Tibial nerve (tissue), 4 donors: ENCODE results near the gene RGS3. TPM values are rescaled to one million over a fixed set of nuclear protein-coding genes. Genes with fewer than 3 reads are reported as not detected.

Source experiments
- DNase-seq, 2 donors: peaks; one replicate each; pipeline ENCODE4 v3.0.0-alpha.2; 2019; ENCODE audit warnings: low spot score in 2 of 2
- H3K27ac ChIP-seq, 4 donors: fragments of 200-600 bp; sonication (generic) in 3 of 4; one replicate each; pipeline ENCODE4 v1.5.1; 2017 to 2019; ENCODE audit warnings: mild to moderate bottlenecking in 1 of 4
- H3K27me3 ChIP-seq, 2 donors: fragments of 200-600 bp; sonication (generic) in 1 of 2; one replicate each; pipeline versions ENCODE4 v1.5.1 to v1.6.0; 2017 to 2019
- H3K36me3 ChIP-seq, 3 donors: fragments of 200-600 bp; sonication (generic); one replicate each; pipeline ENCODE4 v1.5.1; 2018 to 2019
- H3K4me1 ChIP-seq, 4 donors: fragments of 200-600 bp; sonication (generic) in 3 of 4; one replicate each; pipeline ENCODE4 v1.5.1; 2017 to 2019
- H3K4me3 ChIP-seq, 4 donors: fragments of 200-600 bp; sonication (generic) in 3 of 4; one replicate each; pipeline ENCODE4 v1.5.1; 2017 to 2019; ENCODE audit warnings: mild to moderate bottlenecking in 1 of 4, moderate library complexity in 1 of 4
- H3K9me3 ChIP-seq, 4 donors: fragments of 200-600 bp; sonication (generic) in 3 of 4; one replicate each; pipeline ENCODE4 v1.5.1; 2017 to 2019
- CTCF ChIP-seq, 5 experiments: fragments of 200-600 bp in 3 of 5; fragments of 450-650 bp in 2 of 5; sonication (generic) in 3 of 5; IDR thresholded peaks; one replicate each; pipeline ENCODE4 v1.5.1; 2016 to 2019; ENCODE audit warnings: antibody characterized with exemption in 5 of 5, mild to moderate bottlenecking in 3 of 5, moderate library complexity in 2 of 5
- EP300 ChIP-seq, 2 donors: sonication (generic); formaldehyde crosslinking; IDR thresholded peaks; one replicate each; pipeline ENCODE4 v1.6.1; 2017; ENCODE audit warnings: antibody characterized with exemption in 2 of 2, mild to moderate bottlenecking in 1 of 2
- POLR2A ChIP-seq, 2 donors: fragments of 450-650 bp; IDR thresholded peaks; one replicate each; pipeline ENCODE4 v1.6.1; 2017; ENCODE audit warnings: antibody characterized with exemption in 2 of 2, mild to moderate bottlenecking in 2 of 2, moderate library complexity in 2 of 2
- WGBS, 2 donors: methylation state at CpG; one replicate each; pipeline ENCODE4 v1.1.5; 2018; 5-methylcytosine and 5-hydroxymethylcytosine counted together
- total RNA-seq, 4 donors: library from RNA; depleted of rRNA; stranded (reverse); fragments of >200 nt; gene quantifications; one replicate each; pipeline ENCODE4 v1.1.0, GENCODE V29; 2016

RGS3 gene
- total RNA-seq, 4 donors from 2014 or later, result 18.0 to 45.9 (median 35.2) TPM

DNA sequence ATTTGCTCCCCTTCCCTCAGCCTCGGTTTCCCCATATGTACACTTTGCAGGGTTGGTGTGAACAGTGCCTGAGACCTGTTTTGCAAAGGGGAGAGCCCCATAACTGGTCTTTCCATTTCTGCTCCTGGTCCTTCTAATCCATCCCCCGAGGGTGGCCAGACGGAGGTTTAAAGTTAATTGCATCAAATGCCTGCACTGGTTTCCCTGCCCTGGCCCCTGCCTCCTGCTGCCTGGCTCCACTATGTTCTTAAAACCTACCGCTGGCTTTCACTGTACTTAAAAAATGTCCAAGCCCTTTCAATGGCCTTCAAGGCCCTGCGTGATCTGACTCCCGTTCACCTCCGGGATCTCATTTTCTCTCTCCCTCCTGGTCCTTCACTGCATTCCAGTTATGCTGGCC lies 183.0 kb downstream of the RGS3 start:
- H3K27ac ChIP-seq, result no peak overlapping the region
- peaks cover 0 to 6% (median 0%) of the 10 kb centered on the region in 4 donors for H3K4me1 ChIP-seq
- DNase-seq, result no peak
- H3K27me3 ChIP-seq, result peaks cover 0 to 8% of the 10 kb centered on the region in 2 donors
- H3K9me3 ChIP-seq, result no peaks in the 10 kb centered on the region
- H3K36me3 ChIP-seq, result no peaks in the 10 kb centered on the region
- WGBS, 2 donors, result 84 to 86% methylated on average over 7 of the region's 7 CpGs
- H3K4me3 ChIP-seq, result no peak overlapping the region
- TF ChIP-seq POLR2A (IDR thresholded peaks at IDR 0.05) (no peak), CTCF (IDR thresholded peaks at IDR 0.05) (no peak), EP300 (IDR thresholded peaks at IDR 0.05) (no peak)

Other genes with a start within 250 kb of the RGS3 start
- 10 to 100 TPM; 25.7 to 43.8 (median 29.2) TPM for gene FKBP15, start 242.4 kb upstream of the RGS3 start, total RNA-seq
- 10 to 100 TPM in 2 of 4 donors, 1 to 10 TPM in 2; 6.5 to 12.9 (median 10.6) TPM for gene SLC31A1, start 242.2 kb upstream of the RGS3 start, total RNA-seq
- 10 to 100 TPM; 16.3 to 39.1 (median 26.8) TPM for gene CDC26, start 188.2 kb upstream of the RGS3 start, total RNA-seq
- 10 to 100 TPM in 2 of 4 donors, 1 to 10 TPM in 2; 9.0 to 14.4 (median 10.9) TPM for gene PRPF4, start 188.1 kb upstream of the RGS3 start, total RNA-seq
- under 1 TPM in 1 of 4 donors, not detected in 3; 0.20 TPM for gene RNF183, start 160.4 kb upstream of the RGS3 start, total RNA-seq
- gene WDR31, start 123.5 kb upstream of the RGS3 start, total RNA-seq, result 1 to 10 TPM in 3 of 4 donors, under 1 TPM in 1; 0.60 to 2.8 (median 1.4) TPM
- under 1 TPM in 3 of 4 donors, not detected in 1; 0.21 to 0.59 (median 0.30) TPM for gene BSPRY, start 114.2 kb upstream of the RGS3 start, total RNA-seq
- gene HDHD3, start 86.7 kb upstream of the RGS3 start, total RNA-seq, result 10 to 100 TPM; 19.7 to 53.5 (median 25.7) TPM
- gene ALAD, start 62.4 kb upstream of the RGS3 start, total RNA-seq, result 10 to 100 TPM; 36.3 to 80.4 (median 46.8) TPM
- gene POLE3, start 53.1 kb upstream of the RGS3 start, total RNA-seq, result 10 to 100 TPM; 22.2 to 28.4 (median 26.0) TPM
- 1 to 10 TPM in 1 of 4 donors, under 1 TPM in 1, not detected in 2; 0.59 to 1.3 TPM for gene C9orf43, start 53.0 kb upstream of the RGS3 start, total RNA-seq